ENCODE results near the gene NR5A2.
A peak's percentile ranks its signal among the peaks of the same experiment; 100 is the strongest.

Gene NR5A2

GRCh38 chr1:200191993-200192392 is 164.5 kb downstream of the NR5A2 start:
- TF ChIP-seq, protein P1, sequence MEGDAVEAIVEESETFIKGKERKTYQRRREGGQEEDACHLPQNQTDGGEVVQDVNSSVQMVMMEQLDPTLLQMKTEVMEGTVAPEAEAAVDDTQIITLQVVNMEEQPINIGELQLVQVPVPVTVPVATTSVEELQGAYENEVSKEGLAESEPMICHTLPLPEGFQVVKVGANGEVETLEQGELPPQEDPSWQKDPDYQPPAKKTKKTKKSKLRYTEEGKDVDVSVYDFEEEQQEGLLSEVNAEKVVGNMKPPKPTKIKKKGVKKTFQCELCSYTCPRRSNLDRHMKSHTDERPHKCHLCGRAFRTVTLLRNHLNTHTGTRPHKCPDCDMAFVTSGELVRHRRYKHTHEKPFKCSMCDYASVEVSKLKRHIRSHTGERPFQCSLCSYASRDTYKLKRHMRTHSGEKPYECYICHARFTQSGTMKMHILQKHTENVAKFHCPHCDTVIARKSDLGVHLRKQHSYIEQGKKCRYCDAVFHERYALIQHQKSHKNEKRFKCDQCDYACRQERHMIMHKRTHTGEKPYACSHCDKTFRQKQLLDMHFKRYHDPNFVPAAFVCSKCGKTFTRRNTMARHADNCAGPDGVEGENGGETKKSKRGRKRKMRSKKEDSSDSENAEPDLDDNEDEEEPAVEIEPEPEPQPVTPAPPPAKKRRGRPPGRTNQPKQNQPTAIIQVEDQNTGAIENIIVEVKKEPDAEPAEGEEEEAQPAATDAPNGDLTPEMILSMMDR (IDR thresholded peaks at IDR 0.05; ENCODE audit: low read depth, low read length) = no peak
- no peak overlapping the region for H3K4me3 ChIP-seq (replicated peaks in 1 of 2; ENCODE audit: low read depth in 2 of 2, low read length in 2 of 2)
- DNase-seq (ENCODE audit: low read depth in 2 of 2) = no peak

- DNase-seq (ENCODE audit: low read depth in 2 of 2) = no peak
- TF ChIP-seq, protein P1 (IDR thresholded peaks at IDR 0.05; ENCODE audit: low read depth, low read length) = no peak
- H3K4me3 ChIP-seq (replicated peaks in 1 of 2; ENCODE audit: low read depth in 2 of 2, low read length in 2 of 2) = no peak overlapping the region
Measured at GRCh38 chr1:200194477-200194876, 167.0 kb downstream of the NR5A2 start.

DNA sequence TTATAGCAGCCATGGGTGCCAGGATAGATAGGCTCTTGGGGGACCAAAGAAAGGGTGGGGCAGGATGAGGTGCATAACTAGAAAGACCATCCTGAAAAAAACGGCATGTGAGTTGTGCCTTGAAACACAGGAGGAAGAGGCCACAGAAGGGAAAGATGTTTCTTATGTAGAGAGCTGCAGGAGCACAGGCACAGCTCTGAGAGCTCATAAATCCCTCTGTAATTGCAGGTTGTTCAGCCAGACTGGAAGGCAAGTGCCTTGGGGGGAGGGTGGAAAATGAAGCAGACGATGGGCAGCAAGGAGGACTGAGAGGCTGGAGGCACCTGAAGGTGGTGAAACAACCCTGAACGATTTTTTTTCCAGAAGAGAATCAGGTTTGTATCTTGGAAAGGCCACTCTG is 170.7 kb downstream of the NR5A2 start:
- no peak overlapping the region for H3K4me3 ChIP-seq (replicated peaks in 1 of 2; ENCODE audit: low read depth in 2 of 2, low read length in 2 of 2)
- no peak for DNase-seq (ENCODE audit: low read depth in 2 of 2)
- TF ChIP-seq, protein P1 (IDR thresholded peaks at IDR 0.05; ENCODE audit: low read depth, low read length) = no peak

GRCh38 chr1:200205216-200205995 is 177.9 kb downstream of the NR5A2 start:
- DNase-seq (ENCODE audit: low read depth in 2 of 2) = no peak
- no peak overlapping the region for H3K4me3 ChIP-seq (replicated peaks in 1 of 2; ENCODE audit: low read depth in 2 of 2, low read length in 2 of 2)

GRCh38 chr1:200206340-200206739 is 178.8 kb downstream of the NR5A2 start:
- DNase-seq (ENCODE audit: low read depth in 2 of 2) = peak; percentile 15 to 79
- TF ChIP-seq, protein P1 (IDR thresholded peaks at IDR 0.05; ENCODE audit: low read depth, low read length) = no peak
- no peak overlapping the region for H3K4me3 ChIP-seq (replicated peaks in 1 of 2; ENCODE audit: low read depth in 2 of 2, low read length in 2 of 2)

More at GRCh38 chr1:200205216-200205995, 177.9 kb downstream of the NR5A2 start:
- TF ChIP-seq, protein P1 (IDR thresholded peaks at IDR 0.05; ENCODE audit: low read depth, low read length) = no peak

DNA sequence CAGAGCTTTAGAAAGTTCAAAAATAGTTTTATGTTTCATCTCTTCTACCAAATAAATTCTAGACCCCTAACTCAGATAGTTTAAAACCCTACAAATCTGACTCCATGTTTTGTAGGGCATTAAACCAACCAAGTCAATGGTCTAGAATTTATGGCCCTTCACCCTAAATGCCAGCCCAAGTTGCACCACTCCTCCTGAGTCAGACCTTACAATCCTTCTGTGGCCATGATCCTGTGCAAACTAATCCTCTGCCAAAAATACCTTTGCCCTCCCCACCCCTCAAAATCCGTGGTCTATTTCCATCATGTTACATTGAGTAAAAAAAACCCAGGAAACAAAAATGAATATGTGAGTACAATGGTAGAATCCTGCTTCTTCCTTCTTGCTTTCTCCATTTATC is 179.3 kb downstream of the NR5A2 start:
- no peak overlapping the region for H3K4me3 ChIP-seq (replicated peaks in 1 of 2; ENCODE audit: low read depth in 2 of 2, low read length in 2 of 2)
- TF ChIP-seq, protein P1 (IDR thresholded peaks at IDR 0.05; ENCODE audit: low read depth, low read length) = no peak
- DNase-seq (ENCODE audit: low read depth in 2 of 2) = peak in 1 of 2 donors; percentile 29

All from cardiac fibroblast (primary cell).